Fibroblast of skin of right quadriceps (primary cell): Measurements from ENCODE around the gene NXPE4.
"Not testable (repeated sequence)": the region's sequence is repeated elsewhere in the genome, so short reads cannot be mapped to it uniquely, and the experiment has no call there.

ENCODE experiments used
- DNase-seq: peaks from one replicate; pipeline ENCODE4 v3.0.0-alpha.2; 2013

The NXPE4 gene

GRCh38 chr11:114595571-114595970 is at the start of gene NXPE4:
Gene NXPE4, minus strand, starts transcription at chr11:114595786. Its CDS starts 1,027 bp downstream, at chr11:114594759.
- no peak for DNase-seq

DNA sequence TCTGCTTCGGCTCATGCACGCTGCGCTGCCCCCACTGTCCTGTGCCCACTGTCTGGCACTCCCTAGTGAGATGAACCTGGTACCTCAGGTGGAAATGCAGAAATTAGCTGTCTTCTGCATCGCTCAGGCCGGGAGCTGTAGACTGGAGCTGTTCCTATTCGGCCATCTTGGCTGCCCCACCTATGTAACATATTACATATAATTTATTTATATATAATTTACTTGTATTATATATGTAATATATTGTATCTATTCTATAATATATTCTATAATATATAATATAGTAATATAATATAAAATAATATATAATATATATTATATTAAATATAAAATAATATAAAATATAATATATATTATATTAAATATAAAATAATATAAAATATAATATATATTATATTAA is 43.9 kb upstream of the NXPE4 start:
- DNase-seq, result not testable (repeated sequence)

GRCh38 chr11:114631445-114631965 is 35.9 kb upstream of the NXPE4 start:
- not testable (repeated sequence) for DNase-seq

DNA sequence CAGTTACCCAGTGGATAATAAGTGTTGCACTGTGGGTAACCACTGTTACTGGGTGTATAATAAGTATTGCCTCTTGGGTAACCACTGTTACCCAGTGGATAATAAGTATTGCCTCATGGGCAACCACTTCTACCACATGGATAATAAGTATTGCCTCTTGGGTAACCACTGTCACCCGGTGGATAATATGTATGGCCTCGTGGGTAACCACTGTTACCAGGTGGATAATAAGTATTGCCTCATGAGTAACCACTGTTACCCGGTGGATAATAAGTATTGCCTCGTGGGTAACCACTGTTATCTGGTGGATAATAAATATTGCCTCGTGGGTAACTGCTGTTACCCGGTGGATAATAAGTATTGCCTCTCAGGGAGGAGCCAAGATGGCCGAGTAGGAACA is 29.7 kb upstream of the NXPE4 start:
- no peak for DNase-seq

DNA sequence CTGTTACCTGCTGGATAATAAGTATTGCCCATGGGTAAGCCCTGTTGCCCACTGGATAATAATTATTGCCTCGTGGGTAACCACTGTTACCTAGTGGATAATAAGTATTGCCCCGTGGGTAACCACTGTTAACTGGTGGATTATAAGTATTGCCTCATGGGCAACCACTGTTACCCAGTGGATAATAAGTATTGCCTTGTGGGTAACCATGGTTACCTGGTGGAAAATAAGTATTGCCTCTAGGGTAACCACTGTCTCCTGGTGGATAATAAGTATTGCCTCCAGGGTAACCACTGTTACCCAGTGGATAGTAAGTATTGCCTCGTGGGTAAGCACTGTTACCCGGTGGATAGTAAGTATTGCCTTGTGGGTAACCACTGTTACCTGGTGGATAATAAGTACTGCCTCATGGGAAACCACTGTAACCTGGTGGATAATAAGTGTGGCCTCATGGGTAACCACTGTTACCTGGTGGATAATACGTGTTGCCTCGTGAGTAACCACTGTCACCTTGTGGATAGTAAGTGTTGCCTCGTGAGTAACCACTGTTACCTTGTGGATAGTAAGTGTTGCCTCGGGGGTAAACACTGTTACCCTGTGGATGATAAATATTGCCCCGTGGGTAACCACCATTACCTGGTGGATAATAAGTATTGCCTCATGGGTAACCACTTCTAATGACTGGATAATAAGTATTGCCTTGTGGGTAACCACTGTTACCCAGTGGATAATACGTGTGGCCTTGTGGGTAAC is 29.0 kb upstream of the NXPE4 start:
- DNase-seq, result no peak

GRCh38 chr11:114623720-114624119 is 28.1 kb upstream of the NXPE4 start:
- DNase-seq, result no peak

DNA sequence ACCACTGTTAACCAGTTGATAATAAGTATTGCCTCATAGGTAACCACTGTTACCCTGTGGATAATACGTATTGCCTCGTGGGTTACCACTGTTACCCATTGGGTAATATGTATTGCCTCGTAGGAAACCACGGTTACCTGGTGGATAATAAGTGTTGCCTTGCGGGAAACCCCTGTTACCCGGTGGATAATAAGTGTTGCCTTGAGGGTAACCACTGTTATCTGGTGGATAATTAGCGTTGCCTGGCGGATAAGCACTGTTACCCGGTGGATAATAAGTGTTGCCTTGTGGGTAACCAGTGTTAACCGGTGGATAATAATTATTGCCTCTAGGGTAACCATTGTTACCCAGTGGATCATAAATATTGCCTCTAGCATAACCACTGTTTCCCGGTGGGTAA is 27.3 kb upstream of the NXPE4 start:
- no peak for DNase-seq

GRCh38 chr11:114621950-114622809 is 26.6 kb upstream of the NXPE4 start:
- DNase-seq, result no peak

DNA sequence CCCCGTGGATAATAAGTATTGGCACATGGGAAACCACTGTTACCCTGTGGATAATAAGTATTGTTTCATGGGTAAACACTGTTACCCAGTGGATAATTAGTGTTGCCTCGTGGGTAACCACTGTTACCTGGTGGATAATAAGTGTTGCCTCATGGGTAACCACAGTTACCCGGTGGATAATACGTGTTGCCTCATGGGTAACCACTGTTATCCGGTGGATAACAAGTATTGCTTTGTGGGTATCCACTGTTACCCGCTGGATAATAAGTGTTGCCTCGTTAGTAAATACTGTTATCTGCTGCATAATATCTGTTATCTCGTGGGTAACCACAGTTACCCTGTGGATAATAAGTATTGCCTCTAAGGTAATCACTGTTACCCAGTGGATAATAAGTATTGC is 25.5 kb upstream of the NXPE4 start:
- no peak for DNase-seq

DNA sequence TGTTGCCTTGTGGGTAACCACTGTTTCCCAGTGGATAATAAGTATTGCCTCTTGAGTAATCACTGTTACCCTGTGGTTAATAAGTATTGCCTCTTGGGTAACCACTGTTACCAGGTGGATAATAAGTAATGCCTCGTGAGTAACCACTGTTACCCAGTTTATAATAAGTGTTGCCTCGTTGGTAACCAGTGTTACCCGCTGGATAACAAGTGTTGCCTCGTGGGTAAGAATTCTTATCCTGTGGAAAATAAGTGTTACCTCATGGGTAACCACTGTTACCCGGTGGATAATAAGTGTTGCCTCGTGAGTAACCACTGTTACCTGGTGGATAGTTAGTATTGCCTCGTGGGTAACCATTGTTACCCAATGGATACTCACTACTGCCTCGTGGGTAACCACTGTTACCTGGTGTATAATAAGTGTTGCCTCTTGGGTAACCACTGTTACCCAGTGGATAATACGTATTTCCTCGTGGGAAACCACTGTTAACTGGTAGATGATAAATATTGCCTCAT is 24.1 kb upstream of the NXPE4 start:
- no peak for DNase-seq

GRCh38 chr11:114618139-114618538 is 22.6 kb upstream of the NXPE4 start:
- no peak for DNase-seq

- no peak for DNase-seq
Measured at GRCh38 chr11:114617157-114618124, 21.9 kb upstream of the NXPE4 start.

DNA sequence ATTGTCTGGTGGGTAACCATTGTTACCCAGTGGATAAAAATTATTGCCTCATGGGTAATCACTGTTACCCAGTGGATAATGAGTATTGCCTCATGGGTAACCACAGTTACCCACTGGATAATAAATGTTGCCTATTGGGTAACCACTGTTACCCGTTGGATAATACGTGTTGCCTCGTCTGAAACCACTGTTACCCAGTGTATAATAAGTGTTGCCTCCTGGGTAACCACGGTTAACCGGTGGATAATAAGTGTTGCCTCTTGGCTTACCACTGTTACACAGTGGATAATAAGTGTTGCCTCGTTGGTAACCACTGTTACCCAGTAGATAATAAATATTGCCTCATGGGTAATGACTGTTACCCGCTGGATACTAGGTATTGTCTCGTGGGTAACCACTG is 20.9 kb upstream of the NXPE4 start:
- DNase-seq, result no peak

GRCh38 chr11:114615448-114616361 is 20.1 kb upstream of the NXPE4 start:
- no peak for DNase-seq

- DNase-seq, result no peak
Measured at GRCh38 chr11:114614127-114614720, 18.6 kb upstream of the NXPE4 start.

GRCh38 chr11:114613094-114613493 is 17.5 kb upstream of the NXPE4 start:
- DNase-seq, result not testable (repeated sequence)

- no peak for DNase-seq
Measured at GRCh38 chr11:114612686-114613085, 17.1 kb upstream of the NXPE4 start.

DNA sequence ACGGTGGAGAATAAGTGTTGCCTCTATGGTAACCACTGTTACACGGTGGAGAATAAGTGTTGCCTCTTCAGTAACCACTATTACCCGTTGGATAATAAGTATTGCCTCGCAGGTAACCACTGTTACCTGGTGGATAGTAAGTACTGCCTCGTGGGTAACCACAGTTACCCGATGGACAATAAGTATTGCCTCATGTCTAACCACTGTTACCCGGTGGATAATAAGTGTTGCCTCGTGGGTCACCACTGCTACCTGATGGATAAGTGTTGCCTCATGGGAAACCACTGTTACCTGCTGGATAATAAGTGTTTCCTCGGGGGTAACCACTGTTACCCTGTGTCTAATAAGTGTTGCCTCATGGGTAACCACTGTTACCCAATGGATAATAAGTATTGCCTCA is 16.6 kb upstream of the NXPE4 start:
- DNase-seq, result not testable (repeated sequence)

DNA sequence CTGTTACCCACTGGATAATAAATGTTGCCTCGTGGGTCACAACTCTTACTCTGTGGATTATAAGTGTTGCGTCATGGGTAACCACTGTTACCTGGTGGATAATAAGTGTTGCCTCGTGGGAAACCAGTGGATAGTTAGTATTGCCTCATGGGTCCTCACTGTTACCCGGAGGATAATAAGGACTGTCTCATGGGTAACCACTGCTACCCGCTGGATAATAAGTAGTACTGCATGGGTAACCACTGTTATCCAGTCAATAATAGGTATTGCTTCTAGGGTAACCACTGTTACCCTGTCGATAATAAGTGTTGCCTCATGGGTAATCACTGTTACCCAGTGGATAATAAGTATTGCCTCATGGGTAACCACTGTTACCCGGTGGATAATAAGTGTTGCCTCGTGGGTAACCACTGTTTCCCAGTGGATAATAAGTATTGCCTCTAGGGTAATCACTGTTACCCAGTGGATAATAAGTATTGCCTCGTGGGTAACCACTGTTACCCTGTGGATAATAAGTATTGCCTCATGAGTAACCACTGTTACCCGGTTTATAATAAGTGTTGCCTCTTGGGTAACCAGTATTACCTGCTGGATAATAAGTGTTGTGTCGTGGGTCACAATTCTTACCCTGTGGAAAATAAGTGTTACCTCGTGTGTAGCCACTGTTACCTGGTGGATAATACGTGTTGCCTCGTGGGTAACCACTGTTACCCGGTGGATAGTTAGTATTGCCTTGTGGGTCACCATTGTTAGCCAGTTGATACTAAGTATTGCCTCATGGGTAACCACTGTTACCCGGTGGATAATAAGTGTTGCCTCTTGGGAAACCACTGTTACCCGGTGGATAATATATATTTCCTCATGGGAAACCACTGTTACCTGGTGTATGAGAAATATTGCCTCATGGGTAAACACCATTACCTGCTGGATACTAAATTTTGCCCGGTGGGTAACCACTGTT is 15.7 kb upstream of the NXPE4 start:
- DNase-seq, result no peak

- no peak for DNase-seq
Measured at GRCh38 chr11:114610550-114610949, 15.0 kb upstream of the NXPE4 start.
